Endothelial cell of umbilical vein (primary cell): Measurements from ENCODE around the gene PLPP2.
"Not testable (repeated sequence)": the region's sequence is repeated elsewhere in the genome, so short reads cannot be mapped to it uniquely, and the experiment has no call there.

Experiments used
- CTCF ChIP-seq, 2 donors: IDR thresholded peaks; 1 replicate in 1 of 2; 2 replicates in 1 of 2; pipeline ENCODE4 v1.5.1; 2011; ENCODE audit warnings: low read length in 2 of 2, mild to moderate bottlenecking in 2 of 2, moderate library complexity in 2 of 2, control low read depth in 1 of 2, inconsistent platforms in 1 of 2, low read depth in 1 of 2; ENCODE audit not compliant: insufficient read depth in 1 of 2; ENCODE audit errors: extremely low read depth in 1 of 2
- EZH2 ChIP-seq: IDR thresholded peaks from 2 replicates; pipeline ENCODE4 v1.6.1; 2012; ENCODE audit warnings: borderline replicate concordance, low read depth, mild to moderate bottlenecking, moderate library complexity, low read length, inconsistent platforms; ENCODE audit not compliant: severe bottlenecking

- TF ChIP-seq CTCF (IDR thresholded peaks at IDR 0.05; ENCODE audit: extremely low read depth in 1 of 2, insufficient read depth in 1 of 2, low read depth in 1 of 2, low read length in 2 of 2); EZH2: not testable (repeated sequence)
Measured at GRCh38 chr19:245900-246299, 45.3 kb downstream of the PLPP2 start.
